ENCODE data around the gene CFAP20DC.
"Not testable (repeated sequence)": the region's sequence is repeated elsewhere in the genome, so short reads cannot be mapped to it uniquely, and the experiment has no call there.

The CFAP20DC gene

GRCh38 chr3:59049671-59050331 is at the start of gene CFAP20DC:
Gene CFAP20DC, minus strand, starts transcription at chr3:59050025. Its CDS starts 394 bp downstream, at chr3:59049631.
- peak; percentile 98 for DNase-seq

- not testable (repeated sequence) for DNase-seq
Observed at GRCh38 chr3:59098516-59098915, 48.7 kb upstream of the CFAP20DC start.

- no peak for DNase-seq
Observed at GRCh38 chr3:59094446-59094845, 44.6 kb upstream of the CFAP20DC start.

- DNase-seq = no peak
Observed at GRCh38 chr3:59093521-59093920, 43.7 kb upstream of the CFAP20DC start.

GRCh38 chr3:59088761-59089160 is 38.9 kb upstream of the CFAP20DC start:
- DNase-seq = no peak

- DNase-seq = no peak
Observed at GRCh38 chr3:59085976-59086375, 36.2 kb upstream of the CFAP20DC start.

GRCh38 chr3:59084583-59084982 is 34.8 kb upstream of the CFAP20DC start:
- peak; percentile 30 for DNase-seq

GRCh38 chr3:59082106-59082505 is 32.3 kb upstream of the CFAP20DC start:
- DNase-seq = no peak

GRCh38 chr3:59081071-59081470 is 31.2 kb upstream of the CFAP20DC start:
- DNase-seq = no peak

GRCh38 chr3:59079962-59080361 is 30.1 kb upstream of the CFAP20DC start:
- DNase-seq = no peak

GRCh38 chr3:59074764-59075163 is 24.9 kb upstream of the CFAP20DC start:
- no peak for DNase-seq

GRCh38 chr3:59072681-59073080 is 22.9 kb upstream of the CFAP20DC start:
- DNase-seq = peak; percentile 16

- no peak for DNase-seq
Observed at GRCh38 chr3:59069838-59070237, 20.0 kb upstream of the CFAP20DC start.

GRCh38 chr3:59065240-59065639 is 15.4 kb upstream of the CFAP20DC start:
- DNase-seq = no peak

- no peak for DNase-seq
Observed at GRCh38 chr3:59064728-59065127, 14.9 kb upstream of the CFAP20DC start.

- no peak for DNase-seq
Observed at GRCh38 chr3:59064276-59064675, 14.5 kb upstream of the CFAP20DC start.

GRCh38 chr3:59056706-59057105 is 6.9 kb upstream of the CFAP20DC start:
- DNase-seq = no peak

GRCh38 chr3:59052803-59053411 is 3.1 kb upstream of the CFAP20DC start:
- peak; percentile 15 for DNase-seq

- DNase-seq = not testable (repeated sequence)
Observed at GRCh38 chr3:59050811-59051414, 1.1 kb upstream of the CFAP20DC start.

GRCh38 chr3:59046839-59047238 is 3.0 kb downstream of the CFAP20DC start:
- peak; percentile 30 for DNase-seq

GRCh38 chr3:59043391-59043790 is 6.4 kb downstream of the CFAP20DC start:
- DNase-seq = peak; percentile 32

GRCh38 chr3:59040902-59041301 is 8.9 kb downstream of the CFAP20DC start:
- DNase-seq = no peak

- DNase-seq = no peak
Observed at GRCh38 chr3:59027607-59028006, 22.2 kb downstream of the CFAP20DC start.

- no peak for DNase-seq
Observed at GRCh38 chr3:59023612-59024011, 26.2 kb downstream of the CFAP20DC start.

All from eye (tissue), 1 donor.